Activated T-cell treated with anti-CD3 and anti-CD28 coated beads, Interleukin-2, amount 50 U/mL, for 24 hours (primary cell): ENCODE measurements around the gene CFAP206.
"Not testable (repeated sequence)": the region's sequence is repeated elsewhere in the genome, so short reads cannot be mapped to it uniquely, and the experiment has no call there.

ENCODE experiments used
- DNase-seq: peaks from one replicate; pipeline ENCODE4 v3.0.0-alpha.2; 2020
- H3K27ac Mint-ChIP-seq: 2 replicates; pipeline ENCODE4 v1.8.0; 2020; ENCODE audit warnings: mild to moderate bottlenecking, mixed read lengths
- H3K27me3 Mint-ChIP-seq: 2 replicates; pipeline ENCODE4 v1.8.0; 2020; ENCODE audit warnings: mixed read lengths
- H3K36me3 Mint-ChIP-seq: 2 replicates; pipeline ENCODE4 v1.8.0; 2020; ENCODE audit warnings: low read depth, mixed read lengths
- H3K4me1 Mint-ChIP-seq: 2 replicates; pipeline ENCODE4 v1.8.0; 2020; ENCODE audit warnings: low read depth, mixed read lengths
- H3K4me3 Mint-ChIP-seq: 2 replicates; pipeline ENCODE4 v1.8.0; 2020; ENCODE audit warnings: mild to moderate bottlenecking, moderate library complexity, mixed read lengths
- H3K9me3 Mint-ChIP-seq: 2 replicates; pipeline ENCODE4 v1.8.0; 2020; ENCODE audit warnings: mixed read lengths

Gene CFAP206

GRCh38 chr6:87472525-87473418, 65.0 kb downstream of the CFAP206 start, which contains the start of gene SLC35A1:
Gene SLC35A1, plus strand, starts transcription at chr6:87472974. Its CDS starts 30 bp downstream, at chr6:87473004.
- H3K4me3 Mint-ChIP-seq, result peak within 1 kb of the TSS; percentile 92
- peaks cover 34% of the 10 kb centered on the region for H3K4me1 Mint-ChIP-seq
- H3K27me3 Mint-ChIP-seq, result peaks cover 3% of the 10 kb centered on the region
- peaks cover 13% of the 10 kb centered on the region for H3K36me3 Mint-ChIP-seq
- H3K9me3 Mint-ChIP-seq, result no peaks in the 10 kb centered on the region
- peak within 1 kb of the TSS; percentile 98 for H3K27ac Mint-ChIP-seq
- DNase-seq, result peak; percentile 95

- Mint-ChIP-seq H3K4me3 (peak overlapping the region; percentile 92), H3K4me1 (peaks cover 34% of the 10 kb centered on the region), H3K27me3 (peaks cover under 1% of the 10 kb centered on the region), H3K9me3 (no peaks in the 10 kb centered on the region), H3K27ac (peak overlapping the region; percentile 98), H3K36me3 (peaks cover 20% of the 10 kb centered on the region)
- DNase-seq, result no peak
Observed at GRCh38 chr6:87473419-87473903, 65.7 kb downstream of the CFAP206 start.

DNA sequence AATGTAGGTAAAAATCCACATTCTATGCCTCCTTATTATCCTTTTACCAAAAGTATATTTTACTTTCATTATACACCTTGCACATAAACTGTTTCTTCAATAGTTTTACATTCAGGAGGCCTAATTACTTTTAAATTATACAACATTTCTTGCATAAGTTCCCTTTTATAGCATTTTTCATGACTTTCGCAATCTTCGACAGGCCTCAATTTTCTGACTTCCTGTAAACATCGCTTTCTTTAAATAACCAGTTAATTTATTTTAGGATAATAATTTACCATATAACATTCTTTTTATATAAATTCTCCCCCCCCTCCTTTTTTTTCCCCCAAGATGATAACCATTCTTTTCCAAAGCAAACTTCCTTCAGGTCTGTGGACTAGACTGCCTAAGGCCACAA, 74.2 kb downstream of the CFAP206 start:
- Mint-ChIP-seq H3K4me1 (peaks cover 9% of the 10 kb centered on the region), H3K9me3 (no peaks in the 10 kb centered on the region), H3K27ac (no peak overlapping the region), H3K36me3 (peaks cover 44% of the 10 kb centered on the region), H3K27me3 (no peaks in the 10 kb centered on the region), H3K4me3 (no peak overlapping the region)
- no peak for DNase-seq

DNA sequence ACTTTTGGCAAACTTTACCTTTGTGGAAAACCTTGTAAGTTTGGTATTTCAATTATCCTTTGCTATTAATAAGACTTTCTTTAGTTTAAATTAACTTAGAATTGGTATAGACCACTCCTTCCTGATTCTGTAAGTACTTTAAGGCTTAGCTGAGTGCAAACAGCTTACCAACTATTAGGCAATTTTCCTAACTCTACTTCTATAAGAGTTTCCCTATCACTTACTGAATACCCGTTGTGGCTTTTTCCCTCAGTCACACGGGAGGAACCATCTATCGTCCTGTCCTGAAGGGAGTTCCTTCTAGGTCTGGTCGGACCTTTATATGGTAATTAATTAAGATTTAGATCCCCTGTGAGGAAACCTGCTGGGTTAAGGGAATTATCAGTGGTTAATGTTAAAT, 74.6 kb downstream of the CFAP206 start:
- Mint-ChIP-seq H3K27ac (no peak overlapping the region), H3K9me3 (no peaks in the 10 kb centered on the region), H3K4me1 (peaks cover 9% of the 10 kb centered on the region), H3K36me3 (peaks cover 44% of the 10 kb centered on the region), H3K4me3 (no peak overlapping the region), H3K27me3 (no peaks in the 10 kb centered on the region)
- DNase-seq, result no peak

GRCh38 chr6:87483929-87484328, 76.2 kb downstream of the CFAP206 start:
- peaks cover 7% of the 10 kb centered on the region for H3K4me1 Mint-ChIP-seq
- no peaks in the 10 kb centered on the region for H3K9me3 Mint-ChIP-seq
- no peaks in the 10 kb centered on the region for H3K27me3 Mint-ChIP-seq
- peaks cover 31% of the 10 kb centered on the region for H3K36me3 Mint-ChIP-seq
- H3K27ac Mint-ChIP-seq, result no peak overlapping the region
- no peak for DNase-seq
- H3K4me3 Mint-ChIP-seq, result no peak overlapping the region

DNA sequence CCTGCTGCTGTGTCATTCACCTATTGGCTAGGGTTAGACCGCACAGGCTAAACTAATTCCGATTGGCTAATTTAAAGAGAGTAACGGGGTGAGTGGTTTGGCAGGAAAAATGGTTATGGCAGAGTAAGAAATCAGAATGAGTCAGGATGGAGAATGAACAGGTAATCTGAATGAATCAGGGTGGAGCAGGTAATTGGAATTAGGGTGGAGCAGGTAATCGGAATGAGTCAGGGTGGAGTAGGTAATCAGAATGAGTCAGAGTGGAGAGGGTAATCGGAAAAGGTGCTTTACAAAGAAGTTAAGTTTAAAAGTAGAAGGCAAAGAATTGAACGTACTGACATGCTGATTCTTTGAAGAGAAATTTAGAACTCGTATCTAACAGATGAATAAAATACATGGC, 76.7 kb downstream of the CFAP206 start:
- H3K27me3 Mint-ChIP-seq, result no peaks in the 10 kb centered on the region
- H3K27ac Mint-ChIP-seq, result no peak overlapping the region
- H3K9me3 Mint-ChIP-seq, result no peaks in the 10 kb centered on the region
- H3K36me3 Mint-ChIP-seq, result peaks cover 26% of the 10 kb centered on the region
- no peak for DNase-seq
- H3K4me3 Mint-ChIP-seq, result no peak overlapping the region
- H3K4me1 Mint-ChIP-seq, result peaks cover 7% of the 10 kb centered on the region

DNA sequence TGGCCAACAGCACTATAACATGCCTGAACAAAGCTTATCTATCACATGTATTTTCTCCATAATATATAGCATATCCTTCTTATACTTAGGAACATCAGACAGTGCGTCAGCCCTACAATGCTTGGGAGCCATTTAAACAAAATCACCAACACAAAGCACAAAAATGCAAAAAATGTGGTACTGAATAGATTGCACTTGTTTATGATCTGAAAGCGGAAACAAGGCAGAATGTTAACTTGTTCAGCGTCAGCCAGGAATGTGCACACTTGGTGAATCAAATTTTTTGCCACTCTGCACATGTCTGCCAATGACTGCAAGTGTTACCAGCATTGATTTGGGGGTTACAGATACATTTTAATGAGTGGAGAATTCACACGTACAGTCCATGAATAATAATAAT, 79.8 kb downstream of the CFAP206 start:
- peaks cover 32% of the 10 kb centered on the region for H3K36me3 Mint-ChIP-seq
- H3K9me3 Mint-ChIP-seq, result no peaks in the 10 kb centered on the region
- no peak overlapping the region for H3K4me3 Mint-ChIP-seq
- H3K27me3 Mint-ChIP-seq, result no peaks in the 10 kb centered on the region
- no peak overlapping the region for H3K27ac Mint-ChIP-seq
- DNase-seq, result no peak
- H3K4me1 Mint-ChIP-seq, result peaks cover 9% of the 10 kb centered on the region

DNA sequence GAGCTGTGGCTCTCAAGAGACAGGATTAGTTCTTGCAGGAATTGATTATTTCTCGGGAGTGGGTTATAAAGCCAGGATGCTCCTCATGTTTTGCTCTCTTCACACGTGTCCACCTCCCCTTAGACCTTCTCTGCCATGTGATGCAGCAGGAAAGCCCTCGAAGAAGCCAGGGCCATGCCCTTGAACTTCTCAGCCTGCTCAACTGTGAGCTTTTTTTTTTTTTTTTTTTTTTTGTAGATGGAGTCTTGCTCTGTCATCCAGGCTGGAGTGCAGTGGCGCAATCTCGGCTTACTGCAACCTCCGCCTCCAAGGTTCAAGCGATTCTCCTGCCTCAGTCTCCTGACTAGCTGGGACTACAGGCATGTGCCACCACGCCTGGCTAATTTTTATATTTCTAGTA, 81.6 kb downstream of the CFAP206 start:
- H3K36me3 Mint-ChIP-seq, result peaks cover 40% of the 10 kb centered on the region
- not testable (repeated sequence) for H3K4me3 Mint-ChIP-seq, H3K27me3 Mint-ChIP-seq, H3K9me3 Mint-ChIP-seq, DNase-seq, H3K4me1 Mint-ChIP-seq, H3K27ac Mint-ChIP-seq

GRCh38 chr6:87494761-87495422, 87.1 kb downstream of the CFAP206 start:
- H3K4me1 Mint-ChIP-seq, result peaks cover 12% of the 10 kb centered on the region
- H3K27ac Mint-ChIP-seq, result no peak overlapping the region
- H3K9me3 Mint-ChIP-seq, result no peaks in the 10 kb centered on the region
- no peaks in the 10 kb centered on the region for H3K27me3 Mint-ChIP-seq
- DNase-seq, result no peak
- peaks cover 47% of the 10 kb centered on the region for H3K36me3 Mint-ChIP-seq
- no peak overlapping the region for H3K4me3 Mint-ChIP-seq

- no peak for DNase-seq
- peak overlapping the region; percentile 26 for H3K27ac Mint-ChIP-seq
- H3K4me3 Mint-ChIP-seq, result no peak overlapping the region
- H3K36me3 Mint-ChIP-seq, result peaks cover 50% of the 10 kb centered on the region
- no peaks in the 10 kb centered on the region for H3K27me3 Mint-ChIP-seq
- H3K4me1 Mint-ChIP-seq, result peaks cover 6% of the 10 kb centered on the region
- no peaks in the 10 kb centered on the region for H3K9me3 Mint-ChIP-seq
Observed at GRCh38 chr6:87498048-87498447, 90.3 kb downstream of the CFAP206 start.

DNA sequence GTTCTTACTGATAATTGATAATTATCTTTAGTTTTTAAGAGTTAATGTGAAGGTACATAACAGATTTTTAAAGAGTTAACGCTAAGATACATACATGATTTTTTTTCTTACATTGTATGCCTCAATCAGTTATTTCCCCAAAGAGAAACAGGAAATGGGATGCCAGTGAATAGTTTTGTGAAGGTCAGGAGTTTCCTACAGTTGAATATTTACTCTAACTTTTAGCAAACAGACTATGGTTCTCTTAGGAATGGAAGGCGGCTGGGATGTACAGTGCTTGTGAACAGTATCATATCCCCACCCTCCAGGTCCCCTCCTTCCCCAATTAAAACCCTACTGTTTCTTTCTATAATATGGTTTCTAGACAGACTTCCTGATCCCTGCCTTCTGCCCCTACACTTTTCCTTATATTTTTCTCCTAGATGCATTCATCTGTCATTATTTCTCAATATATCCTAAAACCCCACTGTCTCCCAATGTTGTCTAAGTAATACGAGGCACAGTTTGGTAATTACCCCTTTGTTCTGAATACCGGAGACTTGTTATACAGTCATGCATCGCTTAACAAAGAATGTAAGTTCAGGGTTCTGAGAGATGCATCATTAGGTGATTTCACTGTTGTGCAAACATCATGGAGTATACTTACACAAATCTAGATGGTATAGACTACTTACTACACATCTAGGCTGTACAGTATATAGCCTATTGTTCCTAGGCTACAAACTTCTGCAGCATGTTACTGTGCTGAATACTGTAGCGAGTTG, 94.2 kb downstream of the CFAP206 start:
- peaks cover 68% of the 10 kb centered on the region for H3K36me3 Mint-ChIP-seq
- H3K9me3 Mint-ChIP-seq, result no peaks in the 10 kb centered on the region
- H3K27ac Mint-ChIP-seq, result peak overlapping the region; percentile 5
- no peaks in the 10 kb centered on the region for H3K27me3 Mint-ChIP-seq
- peaks cover 10% of the 10 kb centered on the region for H3K4me1 Mint-ChIP-seq
- no peak for DNase-seq
- no peak overlapping the region for H3K4me3 Mint-ChIP-seq

DNA sequence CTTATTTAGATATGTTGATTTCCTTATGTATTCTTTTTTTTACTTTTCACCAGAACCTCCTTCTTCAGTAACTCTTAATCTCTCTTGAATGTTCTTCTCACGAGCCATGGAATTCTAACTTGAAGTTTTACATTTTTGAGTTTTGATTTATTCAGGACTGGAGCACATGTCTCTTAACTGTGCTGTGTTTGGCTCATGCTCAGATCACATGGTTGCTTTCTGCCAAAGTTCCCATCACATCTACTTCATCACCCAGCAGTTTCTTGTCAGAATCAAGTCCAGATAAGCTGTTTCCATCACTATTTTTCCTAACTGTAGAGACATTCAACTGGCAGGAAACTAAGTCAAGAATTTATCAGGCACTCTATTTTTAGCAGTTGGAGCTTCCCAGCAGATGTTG, 96.7 kb downstream of the CFAP206 start:
- peaks cover 75% of the 10 kb centered on the region for H3K36me3 Mint-ChIP-seq
- H3K4me3 Mint-ChIP-seq, result no peak overlapping the region
- H3K4me1 Mint-ChIP-seq, result peaks cover 10% of the 10 kb centered on the region
- no peak for DNase-seq
- H3K27ac Mint-ChIP-seq, result peak overlapping the region; percentile 13
- H3K9me3 Mint-ChIP-seq, result no peaks in the 10 kb centered on the region
- no peaks in the 10 kb centered on the region for H3K27me3 Mint-ChIP-seq
